Loucy (cell line): ENCODE results near the gene ZFP1.

Experiments
- H2AFZ ChIP-seq: fragments of 200-600 bp; sonication (generic); 2 replicates; pipeline ENCODE4 v1.6.0; 2016; ENCODE audit warnings: antibody characterized with exemption, mild to moderate bottlenecking, low read length, moderate library complexity
- H3F3A ChIP-seq: fragments of 200-600 bp; 2 replicates; pipeline ENCODE4 v1.6.0; 2016; ENCODE audit warnings: antibody characterized with exemption, low read depth, mild to moderate bottlenecking
- H3K27me3 ChIP-seq: fragments of 200-600 bp; sonication (generic); 2 replicates; pipeline ENCODE4 v1.6.1; 2014; ENCODE audit warnings: low read length, mild to moderate bottlenecking; ENCODE audit not compliant: insufficient read depth, poor library complexity, severe bottlenecking
- H3K36me3 ChIP-seq: fragments of 200-600 bp; sonication (generic); 2 replicates; pipeline ENCODE4 v1.6.1; 2016; ENCODE audit warnings: low read length; ENCODE audit not compliant: insufficient read depth
- H3K4me1 ChIP-seq: fragments of 200-600 bp; sonication (generic); 2 replicates; pipeline ENCODE4 v1.5.1; 2014; ENCODE audit warnings: low read length, mild to moderate bottlenecking; ENCODE audit not compliant: insufficient read depth, poor library complexity, severe bottlenecking
- H3K4me2 ChIP-seq: fragments of 200-600 bp; sonication (generic); 2 replicates; pipeline ENCODE4 v1.6.0; 2014; ENCODE audit warnings: antibody characterized with exemption, low read length, low read depth, mild to moderate bottlenecking; ENCODE audit not compliant: poor library complexity, severe bottlenecking
- H3K4me3 ChIP-seq: fragments of 200-600 bp; sonication (generic); 2 replicates; pipeline ENCODE4 v1.5.1; 2014; ENCODE audit warnings: low read length, mild to moderate bottlenecking, mixed read lengths; ENCODE audit not compliant: poor library complexity, severe bottlenecking
- H3K79me2 ChIP-seq: fragments of 200-600 bp; sonication (generic); 2 replicates; pipeline ENCODE4 v1.6.1; 2014; ENCODE audit warnings: low read length; ENCODE audit not compliant: insufficient read depth
- H3K9ac ChIP-seq: fragments of 200-600 bp; sonication (generic); 2 replicates; pipeline ENCODE4 v1.6.0; 2014; ENCODE audit warnings: mild to moderate bottlenecking, low read depth, low read length, moderate library complexity; ENCODE audit not compliant: poor library complexity, severe bottlenecking
- H3K9me2 ChIP-seq: fragments of 200-600 bp; sonication (generic); replicated peaks from 2 replicates; pipeline ENCODE4 v1.6.1; 2016; ENCODE audit warnings: low read depth, low read length, mixed read lengths
- H3K9me3 ChIP-seq: fragments of 200-600 bp; sonication (generic); 2 replicates; pipeline ENCODE4 v1.6.1; 2014; ENCODE audit warnings: mild to moderate bottlenecking, antibody characterized with exemption, low read length, low read depth; ENCODE audit not compliant: insufficient read depth
- H4K20me1 ChIP-seq: fragments of 200-600 bp; sonication (generic); 2 replicates; pipeline ENCODE4 v1.6.0; 2014; ENCODE audit warnings: antibody characterized with exemption, low read length, mild to moderate bottlenecking; ENCODE audit not compliant: insufficient read depth, poor library complexity, severe bottlenecking
- EZH2phosphoT487 ChIP-seq: fragments of 200-600 bp; IDR thresholded peaks from 2 replicates; pipeline ENCODE4 v1.6.1; 2018; ENCODE audit warnings: antibody characterized with exemption, mild to moderate bottlenecking, moderate library complexity, borderline replicate concordance
- TF ChIP-seq, protein P1 (sequence below): fragments of 200-600 bp; sonication (generic); conservative IDR thresholded peaks from 2 replicates; pipeline ENCODE4 v1.5.1; 2014; ENCODE audit warnings: mild to moderate bottlenecking, antibody characterized with exemption, low read length

The ZFP1 gene

GRCh38 chr16:75218256-75219076, 70.1 kb downstream of the ZFP1 start, which contains the start of gene CTRB1:
TSS of gene CTRB1 (plus strand) at chr16:75218988. CDS start at chr16:75219008, 20 bp downstream.
- no peaks in the 10 kb centered on the region for H3K9me2 ChIP-seq
- no peaks in the 10 kb centered on the region for H3K27me3 ChIP-seq
- no peak within 1 kb of the TSS for H3K9ac ChIP-seq
- no peaks in the 10 kb centered on the region for H3K36me3 ChIP-seq
- peak within 1 kb of the TSS; percentile 37 for H3K4me3 ChIP-seq
- no peaks in the 10 kb centered on the region for H3K4me1 ChIP-seq
- TF ChIP-seq, protein P1, sequence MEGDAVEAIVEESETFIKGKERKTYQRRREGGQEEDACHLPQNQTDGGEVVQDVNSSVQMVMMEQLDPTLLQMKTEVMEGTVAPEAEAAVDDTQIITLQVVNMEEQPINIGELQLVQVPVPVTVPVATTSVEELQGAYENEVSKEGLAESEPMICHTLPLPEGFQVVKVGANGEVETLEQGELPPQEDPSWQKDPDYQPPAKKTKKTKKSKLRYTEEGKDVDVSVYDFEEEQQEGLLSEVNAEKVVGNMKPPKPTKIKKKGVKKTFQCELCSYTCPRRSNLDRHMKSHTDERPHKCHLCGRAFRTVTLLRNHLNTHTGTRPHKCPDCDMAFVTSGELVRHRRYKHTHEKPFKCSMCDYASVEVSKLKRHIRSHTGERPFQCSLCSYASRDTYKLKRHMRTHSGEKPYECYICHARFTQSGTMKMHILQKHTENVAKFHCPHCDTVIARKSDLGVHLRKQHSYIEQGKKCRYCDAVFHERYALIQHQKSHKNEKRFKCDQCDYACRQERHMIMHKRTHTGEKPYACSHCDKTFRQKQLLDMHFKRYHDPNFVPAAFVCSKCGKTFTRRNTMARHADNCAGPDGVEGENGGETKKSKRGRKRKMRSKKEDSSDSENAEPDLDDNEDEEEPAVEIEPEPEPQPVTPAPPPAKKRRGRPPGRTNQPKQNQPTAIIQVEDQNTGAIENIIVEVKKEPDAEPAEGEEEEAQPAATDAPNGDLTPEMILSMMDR: no peak
- H4K20me1 ChIP-seq: no peaks in the 10 kb centered on the region
- H3K9me3 ChIP-seq: no peaks in the 10 kb centered on the region
- peak within 1 kb of the TSS; percentile 53 for H3K4me2 ChIP-seq
- no peaks in the 10 kb centered on the region for H3F3A ChIP-seq
- H3K79me2 ChIP-seq: no peaks in the 10 kb centered on the region
- peak within 1 kb of the TSS; percentile 64; the same call in 1 of the 2 replicates for H2AFZ ChIP-seq

DNA sequence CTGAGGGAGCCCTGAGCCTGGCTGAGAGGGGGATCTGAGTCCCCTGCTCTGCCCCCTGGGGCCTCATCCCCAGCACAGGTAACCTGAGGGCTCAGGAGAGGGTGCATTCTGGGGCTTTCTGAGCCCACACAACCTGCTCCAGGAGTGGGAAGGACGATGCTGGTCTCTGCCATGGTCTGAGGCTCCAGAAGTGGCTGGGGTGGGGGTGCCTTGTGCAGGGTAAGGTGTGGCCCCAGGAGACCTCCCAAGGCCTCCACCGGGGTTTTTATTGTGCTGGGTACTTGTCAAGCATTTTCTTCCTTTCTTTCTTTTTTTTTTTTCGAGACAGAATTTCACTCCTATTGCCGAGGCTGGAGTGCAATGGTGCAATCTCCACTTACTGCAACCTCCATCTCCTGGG, 70.8 kb downstream of the ZFP1 start:
- H3K4me2 ChIP-seq: no peak overlapping the region
- no peaks in the 10 kb centered on the region for H3K9me2 ChIP-seq

DNA sequence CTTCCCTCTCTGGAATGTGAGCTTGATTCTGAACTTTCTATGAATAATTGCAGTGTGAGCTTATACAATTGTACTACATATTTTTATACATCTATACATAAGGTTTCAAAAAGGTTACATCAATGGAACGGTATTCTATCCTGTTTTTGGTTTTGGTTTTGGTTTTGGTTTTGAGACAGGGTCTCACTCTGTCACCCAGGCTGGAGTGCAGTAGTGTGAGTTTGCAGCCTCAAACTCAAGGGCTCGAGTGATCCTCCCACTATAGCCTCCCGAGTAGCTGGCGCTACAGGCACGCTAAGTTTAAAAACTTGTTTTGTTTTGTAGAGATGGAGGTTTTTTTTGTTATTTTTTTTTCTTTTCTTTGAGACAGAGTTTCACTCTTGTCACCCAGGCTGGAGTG, 71.5 kb downstream of the ZFP1 start:
- Histone ChIP-seq H3F3A (no peaks in the 10 kb centered on the region), H3K4me1 (no peaks in the 10 kb centered on the region), H3K4me3 (peak overlapping the region; percentile 37), H4K20me1 (no peaks in the 10 kb centered on the region), H3K9ac (no peak overlapping the region), H3K9me2 (no peaks in the 10 kb centered on the region), H3K4me2 (peak overlapping the region; percentile 53), H3K27me3 (no peaks in the 10 kb centered on the region), H3K79me2 (no peaks in the 10 kb centered on the region), H3K36me3 (no peaks in the 10 kb centered on the region), H3K9me3 (no peaks in the 10 kb centered on the region), H2AFZ (peak overlapping the region; percentile 64; the same call in 1 of the 2 replicates)
- no peak for TF ChIP-seq EZH2phosphoT487
- TF ChIP-seq, protein P1: no peak

More for the DNA sequence above, 70.8 kb downstream of the ZFP1 start:
- no peaks in the 10 kb centered on the region for H3K4me1 ChIP-seq
- no peak overlapping the region for H3K4me3 ChIP-seq
- H2AFZ ChIP-seq: no peak overlapping the region
- no peaks in the 10 kb centered on the region for H4K20me1 ChIP-seq
- TF ChIP-seq, protein P1: no peak
- no peak for TF ChIP-seq EZH2phosphoT487
- H3K9ac ChIP-seq: no peak overlapping the region
- no peaks in the 10 kb centered on the region for H3K27me3 ChIP-seq
- no peaks in the 10 kb centered on the region for H3F3A ChIP-seq
- no peaks in the 10 kb centered on the region for H3K79me2 ChIP-seq
- no peaks in the 10 kb centered on the region for H3K9me3 ChIP-seq
- H3K36me3 ChIP-seq: no peaks in the 10 kb centered on the region
